Hematopoietic multipotent progenitor cell treated with erythropoietin and hydrocortisone succinate and interleukin-3 and kit ligand, for 6 days (in vitro differentiated cells): ENCODE measurements around the gene GRK5.

Experiments
- DNase-seq: peaks from one replicate; pipeline ENCODE4 v3.0.0-alpha.2; 2015

GRK5 gene

GRCh38 chr10:119323085-119324016, 116.0 kb downstream of the GRK5 start:
- DNase-seq = no peak

- no peak for DNase-seq
Measured at GRCh38 chr10:119325131-119325530, 117.8 kb downstream of the GRK5 start.

GRCh38 chr10:119326167-119326566, 118.8 kb downstream of the GRK5 start:
- DNase-seq = no peak

GRCh38 chr10:119327096-119327745, 119.8 kb downstream of the GRK5 start:
- no peak for DNase-seq

GRCh38 chr10:119328223-119328622, 120.9 kb downstream of the GRK5 start:
- no peak for DNase-seq

GRCh38 chr10:119330342-119330741, 123.0 kb downstream of the GRK5 start:
- DNase-seq = no peak

- no peak for DNase-seq
Measured at GRCh38 chr10:119331061-119331460, 123.7 kb downstream of the GRK5 start.

- DNase-seq = no peak
Measured at GRCh38 chr10:119333146-119333792, 125.9 kb downstream of the GRK5 start.

GRCh38 chr10:119335671-119336353, 128.4 kb downstream of the GRK5 start:
- no peak for DNase-seq

GRCh38 chr10:119336599-119336998, 129.2 kb downstream of the GRK5 start:
- DNase-seq = no peak

- DNase-seq = no peak
Measured at GRCh38 chr10:119337223-119337622, 129.9 kb downstream of the GRK5 start.

- DNase-seq = no peak
Measured at GRCh38 chr10:119337796-119338432, 130.5 kb downstream of the GRK5 start.

- no peak for DNase-seq
Measured at GRCh38 chr10:119339109-119339508, 131.7 kb downstream of the GRK5 start.

GRCh38 chr10:119340893-119341458, 133.6 kb downstream of the GRK5 start:
- DNase-seq = no peak

GRCh38 chr10:119341459-119342301, 134.3 kb downstream of the GRK5 start:
- no peak for DNase-seq

- DNase-seq = no peak
Measured at GRCh38 chr10:119342335-119342734, 135.0 kb downstream of the GRK5 start.

- no peak for DNase-seq
Measured at GRCh38 chr10:119343011-119343601, 135.7 kb downstream of the GRK5 start.

- no peak for DNase-seq
Measured at GRCh38 chr10:119344381-119344780, 137.0 kb downstream of the GRK5 start.

- DNase-seq = no peak
Measured at GRCh38 chr10:119346095-119346832, 138.9 kb downstream of the GRK5 start.
